Nephron (organoid): ENCODE measurements around the gene YBX1.

Experiments
- H3K27ac Mint-ChIP-seq, 3 experiments: 2 replicates each; pipeline ENCODE4 v1.8.0; 2020; ENCODE audit warnings: mixed read lengths in 3 of 3, mild to moderate bottlenecking in 2 of 3, moderate library complexity in 1 of 3
- H3K27me3 Mint-ChIP-seq: 2 replicates; pipeline ENCODE4 v1.8.0; 2021; ENCODE audit warnings: low read depth, mild to moderate bottlenecking, moderate library complexity, mixed read lengths
- H3K36me3 Mint-ChIP-seq: 2 replicates; pipeline ENCODE4 v1.8.0; 2020; ENCODE audit warnings: low read depth, mixed read lengths
- H3K4me1 Mint-ChIP-seq: 2 replicates; pipeline ENCODE4 v1.8.0; 2020; ENCODE audit warnings: mixed read lengths
- H3K4me3 Mint-ChIP-seq, 3 experiments: 2 replicates each; pipeline ENCODE4 v1.8.0; 2020; ENCODE audit warnings: mild to moderate bottlenecking in 3 of 3, mixed read lengths in 3 of 3, moderate library complexity in 2 of 3
- H3K9me3 Mint-ChIP-seq: 2 replicates; pipeline ENCODE4 v1.8.0; 2020; ENCODE audit warnings: mixed read lengths
- CTCF ChIP-seq, 3 experiments: fragments of 200-600 bp; sonication (generic); IDR thresholded peaks; one replicate each; pipeline ENCODE4 v1.5.0; 2021; ENCODE audit warnings: antibody characterized with exemption in 3 of 3; ENCODE audit not compliant: unreplicated experiment in 3 of 3

The YBX1 gene

GRCh38 chr1:42744148-42744413 lies 61.9 kb downstream of the YBX1 start:
- H3K27me3 Mint-ChIP-seq, result peaks cover 2% of the 10 kb centered on the region
- peak overlapping the region; percentile 96 to 99 (median 98) for H3K27ac Mint-ChIP-seq
- H3K4me3 Mint-ChIP-seq, result no peak overlapping the region
- TF ChIP-seq CTCF (IDR thresholded peaks at IDR 0.05; ENCODE audit: unreplicated experiment in 3 of 3), result no peak
- H3K9me3 Mint-ChIP-seq, result no peaks in the 10 kb centered on the region
- peaks cover 47% of the 10 kb centered on the region for H3K4me1 Mint-ChIP-seq
- peaks cover 32% of the 10 kb centered on the region for H3K36me3 Mint-ChIP-seq

- Mint-ChIP-seq H3K36me3 (peaks cover 46% of the 10 kb centered on the region), H3K9me3 (peaks cover 3% of the 10 kb centered on the region), H3K27ac (peak overlapping the region in 2 of 3 experiments; percentile 16 to 47), H3K4me3 (no peak overlapping the region), H3K27me3 (peaks cover 3% of the 10 kb centered on the region), H3K4me1 (peaks cover 33% of the 10 kb centered on the region)
- TF ChIP-seq CTCF (IDR thresholded peaks at IDR 0.05; ENCODE audit: unreplicated experiment in 3 of 3), result no peak
These were observed 63.6 kb downstream of the YBX1 start for GRCh38 chr1:42745851-42746250.

GRCh38 chr1:42746436-42747105 lies 64.4 kb downstream of the YBX1 start:
- H3K27ac Mint-ChIP-seq, result no peak overlapping the region
- no peak overlapping the region for H3K4me3 Mint-ChIP-seq
- no peak for TF ChIP-seq CTCF (IDR thresholded peaks at IDR 0.05; ENCODE audit: unreplicated experiment in 3 of 3)

GRCh38 chr1:42747125-42747524 lies 64.9 kb downstream of the YBX1 start:
- Mint-ChIP-seq H3K27me3 (peaks cover 3% of the 10 kb centered on the region), H3K4me1 (peaks cover 23% of the 10 kb centered on the region), H3K4me3 (no peak overlapping the region), H3K36me3 (peaks cover 54% of the 10 kb centered on the region), H3K9me3 (peaks cover 7% of the 10 kb centered on the region), H3K27ac (no peak overlapping the region)
- TF ChIP-seq CTCF (IDR thresholded peaks at IDR 0.05; ENCODE audit: unreplicated experiment in 3 of 3), result peak; percentile 51 to 62 (median 53)

More at GRCh38 chr1:42746436-42747105, 64.4 kb downstream of the YBX1 start:
- peaks cover 27% of the 10 kb centered on the region for H3K4me1 Mint-ChIP-seq
- peaks cover 49% of the 10 kb centered on the region for H3K36me3 Mint-ChIP-seq
- H3K9me3 Mint-ChIP-seq, result peaks cover 4% of the 10 kb centered on the region
- H3K27me3 Mint-ChIP-seq, result peaks cover 3% of the 10 kb centered on the region

- Mint-ChIP-seq H3K27ac (no peak overlapping the region), H3K4me3 (no peak overlapping the region), H3K36me3 (peaks cover 63% of the 10 kb centered on the region), H3K27me3 (peaks cover 3% of the 10 kb centered on the region), H3K4me1 (peaks cover 14% of the 10 kb centered on the region), H3K9me3 (peaks cover 11% of the 10 kb centered on the region)
- no peak for TF ChIP-seq CTCF (IDR thresholded peaks at IDR 0.05; ENCODE audit: unreplicated experiment in 3 of 3)
These were observed 65.8 kb downstream of the YBX1 start for GRCh38 chr1:42748021-42748420.
